Gastroesophageal sphincter (tissue), 3 donors: ENCODE results near the gene TARS2.

ENCODE experiments used
- EP300 ChIP-seq: sonication (generic); formaldehyde crosslinking; IDR thresholded peaks from one replicate; pipeline ENCODE4 v1.6.1; 2017; ENCODE audit warnings: antibody characterized with exemption, mild to moderate bottlenecking
- POLR2A ChIP-seq, 2 donors: fragments of 450-650 bp; IDR thresholded peaks; one replicate each; pipeline ENCODE4 v1.6.1; 2017; ENCODE audit warnings: antibody characterized with exemption in 2 of 2, mild to moderate bottlenecking in 2 of 2, moderate library complexity in 1 of 2
- POLR2AphosphoS5 ChIP-seq: sonication (generic); formaldehyde crosslinking; IDR thresholded peaks from one replicate; pipeline ENCODE4 v1.6.1; 2017; ENCODE audit warnings: antibody characterized with exemption
- TF ChIP-seq, protein P1 (sequence below), 4 experiments: fragments of 200-600 bp in 2 of 4; fragments of 450-650 bp in 2 of 4; sonication (generic) in 1 of 4; IDR thresholded peaks; one replicate each; pipeline ENCODE4 v1.5.1; 2017 to 2019; ENCODE audit warnings: antibody characterized with exemption in 4 of 4, mild to moderate bottlenecking in 2 of 4, moderate library complexity in 2 of 4

DNA sequence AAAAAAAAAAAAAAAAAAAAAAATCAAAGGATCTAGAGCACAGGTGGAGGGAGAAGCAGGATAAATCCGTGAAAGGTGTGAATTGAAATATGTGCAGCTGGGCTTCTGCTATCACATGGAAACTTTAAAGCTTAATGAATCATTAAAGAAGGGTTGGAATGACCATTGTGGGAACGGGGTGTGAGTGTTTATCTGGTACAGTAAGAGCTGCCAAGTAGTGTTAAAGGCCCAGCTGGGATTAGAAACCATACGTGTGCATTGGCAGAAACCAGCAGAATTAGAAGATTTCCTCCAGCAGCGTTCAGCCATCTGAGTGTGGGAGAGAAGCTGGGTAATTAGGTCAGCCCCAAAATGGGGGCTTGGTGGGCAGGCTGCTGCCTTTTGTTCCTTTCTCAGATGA, 41.8 kb downstream of the TARS2 start:
- TF ChIP-seq POLR2AphosphoS5 (no peak), POLR2A (IDR thresholded peaks at IDR 0.05) (no peak), EP300 (no peak)
- TF ChIP-seq, protein P1, sequence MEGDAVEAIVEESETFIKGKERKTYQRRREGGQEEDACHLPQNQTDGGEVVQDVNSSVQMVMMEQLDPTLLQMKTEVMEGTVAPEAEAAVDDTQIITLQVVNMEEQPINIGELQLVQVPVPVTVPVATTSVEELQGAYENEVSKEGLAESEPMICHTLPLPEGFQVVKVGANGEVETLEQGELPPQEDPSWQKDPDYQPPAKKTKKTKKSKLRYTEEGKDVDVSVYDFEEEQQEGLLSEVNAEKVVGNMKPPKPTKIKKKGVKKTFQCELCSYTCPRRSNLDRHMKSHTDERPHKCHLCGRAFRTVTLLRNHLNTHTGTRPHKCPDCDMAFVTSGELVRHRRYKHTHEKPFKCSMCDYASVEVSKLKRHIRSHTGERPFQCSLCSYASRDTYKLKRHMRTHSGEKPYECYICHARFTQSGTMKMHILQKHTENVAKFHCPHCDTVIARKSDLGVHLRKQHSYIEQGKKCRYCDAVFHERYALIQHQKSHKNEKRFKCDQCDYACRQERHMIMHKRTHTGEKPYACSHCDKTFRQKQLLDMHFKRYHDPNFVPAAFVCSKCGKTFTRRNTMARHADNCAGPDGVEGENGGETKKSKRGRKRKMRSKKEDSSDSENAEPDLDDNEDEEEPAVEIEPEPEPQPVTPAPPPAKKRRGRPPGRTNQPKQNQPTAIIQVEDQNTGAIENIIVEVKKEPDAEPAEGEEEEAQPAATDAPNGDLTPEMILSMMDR (IDR thresholded peaks at IDR 0.05) = no peak
